GM18867 (cell line): ENCODE results near the gene EPB41.
A peak's percentile ranks its signal among the peaks of the same experiment; 100 is the strongest.
"Not testable (repeated sequence)": the region's sequence is repeated elsewhere in the genome, so short reads cannot be mapped to it uniquely, and the experiment has no call there.

ENCODE experiments used
- ATAC-seq: cut with Tn5 transposase; IDR thresholded peaks from one replicate; pipeline ENCODE4 v1.9.1; 2021; ENCODE audit warnings: mild to moderate bottlenecking, moderate library complexity; ENCODE audit not compliant: unreplicated experiment

EPB41 gene

DNA sequence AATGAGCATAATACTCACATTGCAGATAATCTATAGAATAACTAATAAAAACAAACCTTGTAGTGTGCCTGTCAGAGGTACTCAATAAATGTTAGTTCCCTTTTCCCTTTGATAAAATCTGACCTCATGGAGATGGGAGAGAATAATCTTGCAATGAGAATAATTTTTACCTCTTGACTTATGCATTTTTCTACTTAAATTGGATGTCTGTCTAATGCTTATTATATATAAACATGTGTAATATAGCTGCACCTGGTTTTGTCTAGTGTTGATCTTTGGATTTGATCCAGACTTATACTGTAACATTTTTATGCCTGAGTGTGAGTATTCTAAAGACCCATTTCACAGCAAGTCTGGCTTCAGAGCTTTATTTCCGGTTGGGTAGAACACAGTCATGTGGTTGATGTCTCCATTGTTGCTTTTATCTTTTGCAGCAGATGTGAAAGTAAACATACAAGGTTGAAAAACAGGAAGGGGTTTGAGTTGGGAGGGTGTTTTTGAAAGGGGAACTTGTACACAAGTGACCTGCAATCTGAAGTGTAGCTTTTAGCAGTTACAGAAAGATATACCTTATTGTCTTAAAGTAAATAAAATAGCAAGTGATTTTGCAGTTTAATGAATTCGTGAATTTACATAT is 12.4 kb downstream of the EPB41 start:
- peak; percentile 83 for ATAC-seq

DNA sequence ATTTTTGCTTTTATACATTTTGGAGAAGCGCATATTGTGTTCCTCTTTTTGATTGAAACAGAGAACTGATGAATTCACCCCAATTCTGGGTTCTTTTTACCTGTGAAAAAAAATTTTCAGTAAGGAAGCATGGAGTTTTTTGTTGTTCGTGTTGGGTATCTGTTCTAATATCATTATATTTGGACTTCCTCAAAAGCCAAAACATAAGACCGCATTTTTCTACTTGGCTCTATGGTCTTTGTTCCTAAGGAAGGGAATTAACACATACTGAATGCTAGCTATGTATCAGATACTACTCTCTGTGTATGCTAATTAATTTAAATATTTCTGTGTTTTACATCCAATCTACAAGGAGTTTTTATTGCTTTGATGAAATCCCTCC is 12.9 kb downstream of the EPB41 start:
- ATAC-seq: no peak

DNA sequence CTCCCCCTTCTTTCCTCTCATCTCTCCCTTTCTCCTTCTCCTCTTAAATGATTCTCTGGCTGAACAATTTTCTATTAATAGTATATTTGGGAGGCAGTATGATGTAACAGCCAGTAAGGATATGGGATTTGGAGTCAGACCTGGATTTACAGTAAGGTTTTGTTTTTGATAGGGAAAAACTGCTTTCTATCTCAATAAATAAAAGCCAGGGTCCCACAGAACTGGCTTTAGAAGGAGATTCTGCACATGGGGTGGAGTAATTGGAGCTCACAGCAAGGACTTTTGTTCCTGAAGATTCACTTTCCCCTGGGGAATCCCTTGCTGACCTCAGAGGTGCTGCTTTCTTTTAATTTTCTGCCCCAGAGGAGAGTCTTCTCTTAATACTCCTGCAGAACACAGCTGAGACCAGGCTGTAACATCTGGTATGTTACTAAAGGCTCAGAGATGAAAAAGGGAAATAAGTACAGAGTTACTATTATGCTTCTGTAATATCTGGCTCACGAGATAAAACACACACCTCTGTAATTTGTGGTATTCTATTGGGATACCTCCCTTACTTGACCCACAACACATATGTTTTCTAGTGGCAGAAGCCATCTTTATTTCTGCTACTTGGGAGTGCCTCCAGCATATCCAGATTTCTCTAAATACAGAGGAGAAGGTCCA is 13.4 kb downstream of the EPB41 start:
- no peak for ATAC-seq

DNA sequence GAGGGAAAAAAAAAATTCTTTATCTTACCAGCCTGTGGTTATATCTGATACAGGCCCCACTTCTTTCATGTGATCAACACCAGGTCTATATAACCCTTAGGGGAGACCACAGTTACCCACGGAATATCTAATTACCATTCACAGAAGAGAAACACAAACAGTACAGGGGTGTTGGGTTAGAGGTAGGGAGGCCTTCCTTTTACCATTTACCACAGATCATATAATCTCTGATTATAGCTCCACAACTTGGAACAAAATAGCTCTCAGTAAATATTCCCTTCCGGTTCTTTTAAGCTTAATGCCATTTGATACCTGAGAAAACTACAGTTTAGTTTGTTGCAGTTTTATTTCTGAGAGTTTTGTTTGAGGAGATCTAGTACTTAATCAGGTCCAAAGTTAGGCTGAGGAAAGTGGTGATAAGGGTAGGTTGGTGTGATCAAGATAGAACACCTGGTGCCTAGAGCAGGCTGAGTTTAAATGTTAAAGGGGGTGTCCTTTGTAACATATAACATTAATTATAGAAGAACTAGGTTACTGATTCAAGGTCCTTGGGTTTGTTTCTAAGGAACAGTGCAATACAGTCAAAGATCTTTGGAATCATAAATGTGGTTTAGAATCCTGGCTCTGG is 14.1 kb downstream of the EPB41 start:
- ATAC-seq: no peak

DNA sequence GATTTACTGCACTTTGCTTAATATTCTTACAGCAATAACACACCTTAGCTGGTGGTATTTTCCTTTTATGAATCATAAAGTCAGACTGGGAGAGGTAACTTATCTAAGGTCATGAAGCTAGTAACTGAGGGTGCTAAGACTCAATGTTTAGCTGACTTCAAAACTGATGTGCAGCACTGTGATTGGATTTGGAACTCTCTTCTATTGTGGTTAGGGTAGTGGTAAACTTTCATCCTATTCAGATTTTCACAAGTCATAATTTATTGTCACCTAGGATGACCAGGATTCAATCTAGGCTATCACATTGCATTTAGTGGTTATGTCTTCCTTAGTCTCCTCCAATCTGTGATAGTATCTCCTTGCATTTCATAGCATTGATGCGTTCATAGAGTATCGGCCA is 18.9 kb downstream of the EPB41 start:
- ATAC-seq: no peak

DNA sequence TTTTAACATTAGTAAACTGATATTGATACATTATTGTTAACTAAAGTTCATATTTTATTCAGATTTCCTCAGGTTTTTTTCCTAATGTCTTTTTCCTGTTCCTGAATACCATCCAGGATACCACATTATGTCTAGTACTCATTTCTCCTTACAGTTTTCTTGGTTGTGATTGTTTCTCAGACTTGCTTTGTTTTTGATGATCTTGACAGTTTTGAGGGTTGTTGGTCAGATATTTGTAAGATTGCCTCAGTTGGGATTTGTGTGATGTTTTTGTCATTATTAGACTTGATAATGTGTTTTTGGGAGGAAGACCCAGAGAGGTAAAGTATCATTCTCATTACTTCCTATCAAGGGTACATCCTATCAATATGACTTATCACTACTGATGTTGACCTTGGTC is 19.5 kb downstream of the EPB41 start:
- ATAC-seq: no peak

DNA sequence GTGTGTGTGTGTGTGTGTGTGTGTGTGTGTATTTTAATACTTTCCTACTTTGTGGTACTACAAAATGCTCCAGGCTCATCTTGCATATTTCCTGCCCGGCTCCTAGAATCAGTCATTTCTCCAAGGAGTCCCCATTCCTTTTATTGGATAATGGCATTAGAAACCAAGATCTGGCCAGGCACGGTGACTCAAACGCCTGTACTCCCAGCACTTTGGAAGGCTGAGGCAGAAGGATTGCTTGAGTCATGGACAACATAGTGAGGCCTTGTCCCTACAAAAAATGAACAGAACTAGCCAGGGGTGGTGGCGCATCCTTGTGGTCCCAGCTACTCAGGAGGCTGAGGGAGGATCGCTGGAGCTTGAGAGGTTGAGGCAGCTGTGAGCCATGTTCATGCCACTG is 20.3 kb downstream of the EPB41 start:
- no peak for ATAC-seq

DNA sequence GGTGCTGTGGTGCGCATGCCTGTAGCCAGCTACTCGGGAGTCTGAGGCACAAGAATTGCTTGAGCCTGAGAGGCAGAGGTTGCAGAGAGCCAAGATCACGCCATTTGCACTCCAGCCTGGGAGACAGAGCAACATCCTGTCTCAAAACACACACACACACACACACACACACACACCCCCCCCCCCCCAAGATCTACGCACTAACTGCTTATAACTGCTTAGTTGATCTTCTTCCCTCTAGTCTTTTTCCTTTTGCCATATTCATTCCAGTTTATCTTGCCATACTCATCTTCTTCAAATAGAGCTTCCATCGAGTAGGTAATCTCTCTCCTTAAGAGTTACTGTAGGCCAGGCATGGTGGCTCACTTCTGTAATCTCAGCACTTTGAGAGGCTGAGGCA is 20.9 kb downstream of the EPB41 start:
- no peak for ATAC-seq

DNA sequence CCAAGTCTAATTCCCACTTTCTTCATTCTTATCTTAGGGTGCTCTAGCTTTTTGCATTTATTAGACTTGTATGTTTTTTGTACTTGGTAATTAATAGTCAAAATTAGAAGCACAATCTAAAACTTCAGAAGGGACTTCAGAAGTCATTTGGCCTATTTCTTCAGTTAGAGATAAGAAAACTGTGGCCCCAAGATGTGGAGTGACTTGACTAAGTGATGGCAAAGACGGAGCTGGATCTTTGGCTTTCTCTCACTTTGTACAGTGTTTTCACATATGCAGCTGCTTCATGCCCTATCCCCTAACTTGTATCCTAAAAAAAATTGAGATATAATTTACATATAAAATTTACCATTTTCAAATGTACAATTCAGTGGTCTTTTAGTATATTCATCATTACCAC is 21.7 kb downstream of the EPB41 start:
- no peak for ATAC-seq

DNA sequence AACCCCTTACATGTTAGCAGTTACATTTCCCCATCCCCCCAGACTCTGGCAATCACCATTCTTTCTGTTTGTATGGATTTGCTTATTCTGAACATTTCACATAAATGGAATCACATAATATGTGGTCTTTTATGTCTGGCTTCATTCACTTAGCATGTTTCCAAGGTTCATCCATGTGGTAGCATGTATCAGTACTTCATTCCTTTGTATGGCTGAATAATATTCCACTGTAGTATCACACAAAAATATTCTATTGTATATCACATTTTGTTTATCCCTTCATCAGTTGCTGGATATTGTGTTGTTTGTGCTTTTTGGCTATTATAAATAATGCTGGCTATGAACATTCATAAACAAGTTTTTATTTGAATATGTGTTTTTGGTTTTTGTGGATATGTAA is 22.2 kb downstream of the EPB41 start:
- ATAC-seq: no peak

DNA sequence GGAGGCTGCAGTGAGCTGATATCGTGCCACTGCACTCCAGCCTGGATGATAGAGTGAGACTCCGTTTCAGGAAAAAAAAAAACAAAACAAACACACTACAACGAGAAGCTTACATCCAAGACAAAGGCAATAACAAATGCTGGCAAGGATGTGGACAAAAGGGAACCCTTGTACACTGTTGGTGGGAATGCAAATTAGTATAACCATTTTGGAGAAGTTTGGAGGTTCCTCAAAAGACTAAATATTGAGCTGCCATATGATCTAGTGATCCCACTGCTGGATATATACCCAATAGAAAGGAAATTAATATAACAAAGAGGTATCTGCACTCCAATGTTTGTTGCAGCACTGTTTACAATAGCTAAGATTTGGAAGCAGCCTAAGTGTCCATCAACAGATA is 29.2 kb downstream of the EPB41 start:
- not testable (repeated sequence) for ATAC-seq

DNA sequence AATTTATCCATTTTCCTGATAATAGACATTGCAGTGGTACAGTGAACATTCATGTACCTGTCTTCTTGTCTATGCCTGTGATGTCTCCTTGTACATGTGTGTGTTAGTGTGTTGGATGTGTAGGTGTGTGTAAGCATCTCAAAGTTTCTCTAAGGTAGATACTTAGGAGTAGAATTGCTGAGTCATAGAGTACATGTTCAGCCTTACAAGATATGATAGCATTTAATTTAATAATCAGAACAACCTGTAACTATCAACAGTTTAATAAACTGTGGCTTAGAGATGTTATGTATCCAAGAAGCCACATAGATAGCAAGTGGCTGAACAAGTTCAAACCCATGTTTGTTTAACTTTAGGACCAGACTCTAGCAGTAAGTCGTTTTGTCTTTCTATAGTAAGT is 35.6 kb downstream of the EPB41 start:
- no peak for ATAC-seq

DNA sequence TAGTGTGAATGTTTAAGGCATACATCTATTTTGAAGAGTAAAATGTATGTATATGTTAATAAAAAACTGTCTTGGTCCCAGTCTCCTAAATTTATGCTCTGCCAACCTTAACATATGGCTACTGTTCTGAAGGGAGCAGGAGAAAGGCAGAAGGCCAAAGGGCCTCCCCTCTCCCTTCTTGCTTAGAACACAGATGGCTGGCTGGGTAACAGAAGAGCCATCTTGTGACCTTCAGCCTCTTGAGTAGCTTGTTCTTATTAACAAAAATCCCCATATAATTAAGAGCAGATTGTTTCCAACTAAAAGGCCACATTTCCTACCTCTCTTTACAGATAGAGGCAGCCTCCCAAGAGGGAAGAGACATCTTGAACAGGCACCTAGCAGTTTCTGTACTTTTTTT is 36.1 kb downstream of the EPB41 start:
- ATAC-seq: no peak

DNA sequence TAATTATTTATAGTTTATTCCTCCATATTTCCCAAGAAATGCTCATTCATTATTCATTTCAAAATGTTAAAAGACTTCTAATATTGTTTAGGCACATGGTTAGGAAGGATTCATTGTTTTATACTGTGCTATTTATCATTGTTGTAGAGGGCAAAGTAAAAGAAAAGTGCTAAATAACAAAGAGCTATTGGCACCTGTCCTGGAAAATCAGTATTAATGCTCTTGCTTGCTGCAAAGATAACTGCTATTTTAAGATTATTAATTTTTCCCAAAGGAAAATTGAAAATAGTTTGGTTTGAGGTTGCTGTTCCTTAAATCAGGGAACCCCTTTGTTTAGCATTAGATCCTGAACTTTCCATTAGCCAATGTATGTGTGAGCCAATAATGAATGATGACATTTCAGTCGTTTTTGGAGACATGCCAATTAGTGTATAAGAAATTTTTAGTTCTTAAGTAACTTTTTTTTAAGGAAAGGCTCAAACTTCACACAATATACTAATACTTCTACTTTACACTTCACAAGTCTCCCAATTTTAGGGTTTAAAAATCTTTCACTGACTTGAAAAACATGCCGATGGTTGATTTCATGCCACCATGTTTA is 39.9 kb downstream of the EPB41 start:
- ATAC-seq: no peak

DNA sequence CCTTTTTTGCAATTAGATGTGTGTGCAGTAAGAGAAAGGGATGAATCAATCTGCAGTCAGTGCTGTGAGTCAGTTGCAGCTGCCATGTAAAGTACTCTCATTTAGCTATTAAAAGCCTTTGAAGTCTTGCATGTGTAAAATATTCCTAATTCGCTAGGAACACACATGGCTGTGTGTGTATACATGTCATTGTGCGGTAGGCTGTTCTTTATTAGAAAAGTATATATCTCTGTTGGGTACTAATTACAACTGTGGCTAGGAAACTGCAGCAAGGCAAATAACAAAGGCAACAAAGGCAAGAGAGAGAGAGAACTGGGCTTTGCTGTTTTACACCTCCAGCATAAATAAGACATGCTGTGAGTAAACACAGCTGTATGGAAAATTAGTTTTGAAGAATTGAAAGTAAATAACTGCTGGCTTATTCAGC is 41.7 kb downstream of the EPB41 start:
- no peak for ATAC-seq

DNA sequence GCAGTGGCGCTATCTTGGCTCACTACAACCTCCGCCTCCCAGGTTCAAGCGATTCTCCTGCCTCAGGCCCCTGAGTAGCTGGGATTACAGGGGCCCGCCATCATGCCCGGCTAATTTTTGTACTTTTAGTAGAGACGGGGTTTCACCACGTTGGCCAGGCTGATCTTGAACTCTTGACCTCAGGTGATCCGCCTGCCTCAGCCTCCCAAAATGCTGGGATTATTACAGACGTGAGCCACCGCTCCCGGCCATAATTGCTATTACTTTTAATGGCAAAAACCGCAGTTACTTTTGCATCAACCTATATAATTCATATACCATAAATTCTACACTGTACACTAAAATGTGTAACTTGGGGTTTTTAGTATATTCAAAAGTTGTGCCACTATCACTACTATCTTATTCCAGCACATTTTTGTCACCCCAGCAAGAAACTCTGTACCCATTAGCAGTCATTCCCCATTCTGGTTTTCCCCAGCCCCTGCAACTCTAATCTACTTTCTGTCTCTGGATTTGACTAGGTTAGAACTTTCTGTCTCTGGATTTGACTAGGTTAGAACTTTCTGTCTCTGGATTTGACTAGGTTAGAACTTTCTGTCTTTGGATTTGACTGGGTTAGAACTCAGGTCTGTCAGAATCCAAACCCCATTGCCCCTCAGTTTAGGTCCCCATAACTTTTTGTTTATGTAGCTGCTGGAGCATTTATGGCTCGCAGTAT is 47.9 kb downstream of the EPB41 start:
- ATAC-seq: not testable (repeated sequence)

DNA sequence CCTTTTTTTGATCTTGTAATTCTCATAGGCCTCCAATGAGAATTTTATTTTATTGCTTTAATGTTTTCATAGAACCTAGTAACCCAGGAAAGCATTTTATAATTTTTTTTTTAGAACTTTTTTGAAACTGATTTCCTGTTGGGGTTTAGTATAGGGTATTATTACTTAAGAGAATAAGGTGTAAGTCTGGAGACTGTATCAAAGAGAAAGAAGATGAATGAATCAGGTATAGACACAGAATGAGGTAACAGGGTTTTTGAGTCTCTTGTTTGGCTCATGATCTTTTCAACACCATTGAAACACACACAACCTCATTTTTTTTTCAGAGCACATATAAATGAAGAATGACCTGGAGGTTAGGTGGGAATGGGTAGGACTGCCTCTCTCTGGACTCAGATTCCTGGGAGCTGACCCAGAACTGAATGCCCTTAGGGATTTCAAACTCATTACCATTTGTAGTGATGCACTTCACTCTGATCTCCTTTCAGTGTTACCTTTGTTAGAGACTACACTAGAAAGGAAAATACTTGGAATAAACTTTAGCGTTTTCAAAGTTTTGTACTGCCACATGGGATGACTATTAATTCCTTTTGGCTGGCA is 51.0 kb downstream of the EPB41 start:
- ATAC-seq: no peak

DNA sequence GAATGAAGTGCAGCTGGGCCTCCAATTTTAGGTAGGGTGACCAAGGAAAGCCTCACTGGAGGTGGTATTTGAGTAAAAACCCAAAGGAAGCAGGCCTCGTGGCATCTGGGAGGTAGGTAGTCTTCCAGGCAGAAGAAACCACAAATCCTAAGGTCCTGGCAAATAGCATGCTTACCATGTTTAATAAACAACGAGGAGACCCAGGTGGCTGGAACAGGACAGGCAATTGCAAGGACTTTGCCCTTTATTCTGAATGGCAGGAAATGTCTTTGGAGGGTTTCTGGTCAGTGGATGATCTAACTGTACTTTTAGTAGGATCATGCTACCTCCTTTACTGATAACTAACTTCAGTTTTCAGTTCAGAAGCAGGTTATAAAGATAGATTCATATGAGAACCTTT is 52.2 kb downstream of the EPB41 start:
- ATAC-seq: no peak

DNA sequence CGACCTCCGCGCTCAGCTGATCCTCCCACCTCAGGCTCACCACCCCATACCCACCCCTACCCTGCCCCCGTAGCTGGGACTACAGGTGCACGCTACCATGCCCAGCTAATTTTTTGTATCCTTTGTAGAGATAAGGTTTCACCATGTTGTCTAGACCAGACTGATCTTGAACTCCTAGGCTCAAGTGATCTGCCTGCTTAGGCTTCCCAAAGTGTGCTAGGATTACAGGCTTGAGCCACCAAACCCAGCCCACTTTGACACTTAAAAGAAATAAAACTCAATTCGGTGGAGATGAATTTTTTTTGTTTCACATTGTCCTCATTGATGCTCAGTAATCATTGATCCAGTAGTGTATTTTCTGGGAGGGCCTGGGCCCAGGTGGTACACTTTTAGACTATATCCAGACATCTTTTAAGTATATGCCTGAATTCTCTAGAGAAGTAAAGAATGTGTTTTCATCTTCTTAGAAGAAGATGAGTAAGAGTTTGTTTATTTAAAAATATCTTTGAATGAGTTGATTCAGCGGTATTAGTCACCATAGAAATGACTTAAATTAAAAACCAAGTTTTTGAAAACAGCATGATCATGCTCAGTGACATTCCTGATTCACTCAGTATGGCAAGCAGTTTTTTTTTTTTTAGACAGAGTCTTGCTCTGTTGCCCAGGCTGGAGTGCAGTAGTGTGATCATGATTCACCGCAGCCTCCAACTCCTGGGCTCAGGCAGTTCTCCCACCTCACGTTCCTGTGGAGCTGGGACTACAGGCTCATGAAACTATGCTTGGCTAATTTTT is 57.8 kb downstream of the EPB41 start:
- ATAC-seq: no peak
